Neural cell (in vitro differentiated cells): ENCODE results near the gene RHPN2.

Experiments
- CTCF ChIP-seq: fragments of 450-650 bp; IDR thresholded peaks from 2 replicates; pipeline ENCODE4 v1.5.1; 2014; ENCODE audit warnings: antibody characterized with exemption, mild to moderate bottlenecking, moderate library complexity; ENCODE audit not compliant: poor library complexity, severe bottlenecking
- EZH2 ChIP-seq: fragments of 200-600, 300-800 bp; shearing (Covaris generic), sonication (generic); IDR thresholded peaks from 2 replicates; pipeline ENCODE4 v1.6.1; 2014; ENCODE audit warnings: antibody characterized with exemption, low read length, borderline replicate concordance, mild to moderate bottlenecking; ENCODE audit not compliant: insufficient read depth, poor library complexity, severe bottlenecking
- POLR2AphosphoS5 ChIP-seq: IDR thresholded peaks from 2 replicates; pipeline ENCODE4 v1.6.1; 2012

- TF ChIP-seq CTCF (no peak), EZH2 (no peak), POLR2AphosphoS5 (no peak)
These were observed 2.4 kb upstream of the RHPN2 start for GRCh38 chr19:33067121-33067520.
